SJSA1 (cell line): Measurements from ENCODE around the gene MDC1. TPM values are rescaled to one million over a fixed set of nuclear protein-coding genes. Genes with fewer than 3 reads are reported as not detected.

ENCODE experiments used
- DNase-seq, 2 experiments: peaks; one replicate each; pipeline ENCODE4 v3.0.0-alpha.2; 2015 to 2020; ENCODE audit warnings: low spot score in 2 of 2, low read depth in 1 of 2
- H3K27ac ChIP-seq: fragments of 250-450 bp; sonication (Bioruptor Pico); 2 replicates; pipeline ENCODE4 v1.5.1; 2020; ENCODE audit warnings: mild to moderate bottlenecking, moderate library complexity
- H3K27me3 ChIP-seq: fragments of 250-450 bp; sonication (Bioruptor Pico); replicated peaks from 2 replicates; pipeline ENCODE4 v1.5.1; 2020; ENCODE audit warnings: mild to moderate bottlenecking, moderate library complexity
- H3K36me3 ChIP-seq: fragments of 250-450 bp; sonication (Bioruptor Pico); 2 replicates; pipeline ENCODE4 v1.5.1; 2020; ENCODE audit warnings: mild to moderate bottlenecking
- H3K4me1 ChIP-seq: fragments of 250-450 bp; sonication (Bioruptor Pico); replicated peaks from 2 replicates; pipeline ENCODE4 v1.6.1; 2021; ENCODE audit warnings: mild to moderate bottlenecking
- H3K4me3 ChIP-seq: fragments of 250-450 bp; sonication (Bioruptor Pico); 2 replicates; pipeline ENCODE4 v1.5.1; 2020; ENCODE audit warnings: mild to moderate bottlenecking
- H3K9me3 ChIP-seq: fragments of 250-450 bp; sonication (Bioruptor Pico); replicated peaks from 2 replicates; pipeline ENCODE4 v1.5.1; 2020; ENCODE audit warnings: mild to moderate bottlenecking
- total RNA-seq: library from RNA; depleted of rRNA; stranded (reverse); fragments of >200 nt; shearing (Covaris generic); gene quantifications from 2 replicates; pipeline ENCODE4 v1.2.3, GENCODE V29; 2014

MDC1 gene
- total RNA-seq, 1 experiment from 2014 or later, result 8.6 TPM

DNA sequence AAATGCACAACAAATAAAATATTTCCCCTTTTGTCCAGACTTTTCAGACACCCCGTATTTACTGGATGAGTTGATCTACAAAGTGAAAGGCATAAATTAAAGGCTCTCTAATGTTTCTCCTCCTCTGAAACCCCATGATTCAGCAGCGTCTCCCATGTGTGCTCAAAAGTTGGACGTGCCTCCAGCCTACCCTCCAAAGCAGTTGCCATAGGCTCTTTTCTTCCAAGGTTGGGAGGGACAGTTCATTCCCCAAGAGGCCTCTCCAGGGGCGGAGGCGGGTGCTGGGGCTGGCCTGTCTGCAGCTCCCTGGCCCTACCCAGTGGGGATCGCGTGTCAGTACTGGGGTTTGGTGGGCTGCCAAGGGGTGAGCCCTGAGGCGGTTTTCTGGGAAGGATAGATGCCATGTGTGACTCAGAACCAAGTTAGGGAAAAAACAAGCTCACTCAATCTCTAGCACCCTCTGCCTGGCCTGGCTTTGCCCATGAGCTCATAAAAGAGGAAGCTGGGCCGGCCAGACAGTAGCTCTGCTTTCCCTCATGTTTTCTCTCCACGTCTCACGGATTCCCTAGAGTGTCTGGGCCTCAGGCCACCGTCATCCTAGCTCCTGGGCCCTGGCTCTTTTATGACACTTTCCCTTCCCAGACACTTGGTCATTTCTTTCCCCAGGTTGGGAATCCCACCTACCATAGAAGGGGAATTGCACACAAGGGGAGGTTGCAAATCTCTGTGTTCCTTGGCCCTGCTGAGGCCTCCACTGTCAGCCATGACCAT is 35.3 kb upstream of the MDC1 start:
- Histone ChIP-seq H3K9me3 (no peaks in the 10 kb centered on the region), H3K4me1 (peaks cover 85% of the 10 kb centered on the region), H3K36me3 (no peaks in the 10 kb centered on the region), H3K27me3 (no peaks in the 10 kb centered on the region), H3K27ac (peak overlapping the region; percentile 95), H3K4me3 (no peak overlapping the region)
- peak; percentile 99 to 100 for DNase-seq

- Histone ChIP-seq H3K36me3 (no peaks in the 10 kb centered on the region), H3K4me1 (peaks cover 83% of the 10 kb centered on the region), H3K27ac (peak overlapping the region; percentile 1; the same call in 1 of the 2 replicates), H3K9me3 (no peaks in the 10 kb centered on the region), H3K27me3 (no peaks in the 10 kb centered on the region), H3K4me3 (no peak overlapping the region)
- DNase-seq, result no peak
Measured at GRCh38 chr6:30750379-30750668, 33.2 kb upstream of the MDC1 start.

- peak overlapping the region; percentile 57 for H3K27ac ChIP-seq
- H3K4me3 ChIP-seq, result no peak overlapping the region
- H3K4me1 ChIP-seq, result peaks cover 83% of the 10 kb centered on the region
- H3K9me3 ChIP-seq, result no peaks in the 10 kb centered on the region
- H3K27me3 ChIP-seq, result no peaks in the 10 kb centered on the region
- H3K36me3 ChIP-seq, result no peaks in the 10 kb centered on the region
- DNase-seq, result no peak
Measured at GRCh38 chr6:30749554-30750378, 32.7 kb upstream of the MDC1 start.

GRCh38 chr6:30748851-30749540 is 31.9 kb upstream of the MDC1 start:
- Histone ChIP-seq H3K27ac (peak overlapping the region; percentile 57), H3K4me1 (peaks cover 80% of the 10 kb centered on the region), H3K9me3 (no peaks in the 10 kb centered on the region), H3K27me3 (no peaks in the 10 kb centered on the region), H3K4me3 (no peak overlapping the region), H3K36me3 (peaks cover 2% of the 10 kb centered on the region)
- peak in 1 of 2 experiments; percentile 59 for DNase-seq

GRCh38 chr6:30747902-30748769 is 31.1 kb upstream of the MDC1 start:
- Histone ChIP-seq H3K4me3 (no peak overlapping the region), H3K27ac (peak overlapping the region; percentile 57), H3K27me3 (no peaks in the 10 kb centered on the region), H3K36me3 (peaks cover 11% of the 10 kb centered on the region), H3K9me3 (no peaks in the 10 kb centered on the region), H3K4me1 (peaks cover 71% of the 10 kb centered on the region)
- no peak for DNase-seq

DNA sequence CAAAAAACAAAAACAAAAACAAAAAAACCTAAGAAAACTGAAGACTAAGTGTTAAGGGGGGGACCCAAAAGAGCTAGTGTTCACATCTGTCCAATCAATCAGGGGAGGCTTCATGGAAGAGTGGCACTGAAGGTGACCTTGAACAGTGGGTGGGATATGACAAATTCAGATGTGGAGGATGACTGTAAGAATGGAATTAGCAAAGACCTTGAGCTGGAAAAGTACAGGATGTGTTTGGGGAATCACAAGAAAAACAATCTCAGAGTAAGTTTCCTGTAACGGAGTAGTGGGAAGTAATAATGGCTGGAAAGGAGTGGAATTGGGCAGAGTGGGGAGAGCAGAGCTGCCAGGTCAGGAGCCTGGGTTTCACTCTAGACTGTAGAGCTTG is 30.2 kb upstream of the MDC1 start:
- no peak overlapping the region for H3K4me3 ChIP-seq
- no peak for DNase-seq
- peaks cover 64% of the 10 kb centered on the region for H3K4me1 ChIP-seq
- no peaks in the 10 kb centered on the region for H3K27me3 ChIP-seq
- H3K9me3 ChIP-seq, result no peaks in the 10 kb centered on the region
- H3K27ac ChIP-seq, result no peak overlapping the region
- peaks cover 16% of the 10 kb centered on the region for H3K36me3 ChIP-seq

- DNase-seq, result peak; percentile 93 to 96
- H3K9me3 ChIP-seq, result no peaks in the 10 kb centered on the region
- peak within 1 kb of the TSS; percentile 49 for H3K27ac ChIP-seq
- peaks cover 45% of the 10 kb centered on the region for H3K36me3 ChIP-seq
- H3K27me3 ChIP-seq, result no peaks in the 10 kb centered on the region
- peak within 1 kb of the TSS; percentile 62 for H3K4me3 ChIP-seq
- H3K4me1 ChIP-seq, result peaks cover 61% of the 10 kb centered on the region
Measured at GRCh38 chr6:30744054-30744805, 27.1 kb upstream of the MDC1 start, which contains the start of gene IER3. Gene IER3 (minus strand): TSS chr6:30744547. CDS start chr6:30744518, 29 bp downstream.

GRCh38 chr6:30743099-30744053 is 26.3 kb upstream of the MDC1 start:
- peak overlapping the region; percentile 49 for H3K27ac ChIP-seq
- H3K4me3 ChIP-seq, result peak overlapping the region; percentile 62
- H3K4me1 ChIP-seq, result peaks cover 56% of the 10 kb centered on the region
- no peak for DNase-seq
- no peaks in the 10 kb centered on the region for H3K9me3 ChIP-seq
- H3K27me3 ChIP-seq, result no peaks in the 10 kb centered on the region
- peaks cover 54% of the 10 kb centered on the region for H3K36me3 ChIP-seq

- Histone ChIP-seq H3K4me3 (peak within 1 kb of the TSS; percentile 62), H3K4me1 (peaks cover 56% of the 10 kb centered on the region), H3K9me3 (no peaks in the 10 kb centered on the region), H3K36me3 (peaks cover 63% of the 10 kb centered on the region), H3K27ac (peak within 1 kb of the TSS; percentile 61), H3K27me3 (no peaks in the 10 kb centered on the region)
- peak; percentile 97 to 99 for DNase-seq
Measured at GRCh38 chr6:30742316-30743098, 25.4 kb upstream of the MDC1 start, which contains the start of gene FLOT1. Gene FLOT1 (minus strand): TSS chr6:30742687. CDS start chr6:30742189, 498 bp downstream.

GRCh38 chr6:30741789-30742315 is 24.8 kb upstream of the MDC1 start:
- H3K36me3 ChIP-seq, result peaks cover 69% of the 10 kb centered on the region

More at GRCh38 chr6:30741789-30742315, 24.8 kb upstream of the MDC1 start:
- H3K4me1 ChIP-seq, result peaks cover 55% of the 10 kb centered on the region
- peak overlapping the region; percentile 62 for H3K4me3 ChIP-seq
- DNase-seq, result no peak
- H3K27ac ChIP-seq, result peak overlapping the region; percentile 61
- H3K9me3 ChIP-seq, result no peaks in the 10 kb centered on the region
- H3K27me3 ChIP-seq, result no peaks in the 10 kb centered on the region
